Body of pancreas (tissue), 4 donors: ENCODE results near the gene SEPHS2. TPM values are rescaled to one million over a fixed set of nuclear protein-coding genes. Genes with fewer than 3 reads are reported as not detected.
"Not testable (repeated sequence)": the region's sequence is repeated elsewhere in the genome, so short reads cannot be mapped to it uniquely, and the experiment has no call there.

ENCODE experiments used
- ATAC-seq: fragments of 150-250 bp; one replicate; pipeline ENCODE4 v1.9.1; 2016
- DNase-seq, 4 donors: peaks; one replicate each; pipeline ENCODE4 v3.0.0-alpha.2; 2019
- H3K27ac ChIP-seq, 4 donors: fragments of 200-600 bp; sonication (generic); 1 replicate in 3 of 4; 2 replicates in 1 of 4; pipeline versions ENCODE4 v1.5.1 to v1.6.1; 2016 to 2019; ENCODE audit warnings: mild to moderate bottlenecking in 1 of 4, mixed read lengths in 1 of 4, moderate library complexity in 1 of 4
- H3K27me3 ChIP-seq, 2 donors: fragments of 200-600 bp; sonication (generic); one replicate each; pipeline ENCODE4 v1.6.0; 2016; ENCODE audit warnings: mild to moderate bottlenecking in 1 of 2
- H3K36me3 ChIP-seq, 2 donors: fragments of 200-600 bp; sonication (generic); replicated peaks in 1 of 2; 2 replicates each; pipeline ENCODE4 v1.5.1; 2016; ENCODE audit warnings: low read depth in 2 of 2; ENCODE audit not compliant: insufficient read depth in 1 of 2
- H3K4me1 ChIP-seq: fragments of 200-600 bp; sonication (generic); one replicate; pipeline ENCODE4 v1.6.0; 2016
- H3K4me3 ChIP-seq, 2 donors: fragments of 200-600 bp; sonication (generic); 1 replicate in 1 of 2; 2 replicates in 1 of 2; pipeline ENCODE4 v1.5.1; 2016 to 2019
- H3K9me3 ChIP-seq, 3 donors: fragments of 200-600 bp; sonication (generic); 1 replicate in 2 of 3; 2 replicates in 1 of 3; pipeline ENCODE4 v1.5.1; 2016
- POLR2A ChIP-seq, 3 donors: fragments of 450-650 bp; IDR thresholded peaks; one replicate each; pipeline ENCODE4 v1.6.1; 2016; ENCODE audit warnings: antibody characterized with exemption in 3 of 3, mild to moderate bottlenecking in 2 of 3
- WGBS, 2 donors: methylation state at CpG; one replicate each; pipeline ENCODE4 v1.1.5; 2017; 5-methylcytosine and 5-hydroxymethylcytosine counted together
- intact Hi-C: fragments of 100-400 bp; cut with DNase I; formaldehyde crosslinking; loops from one replicate; pipeline ENCODE4 v1.15.1; 2023
- total RNA-seq, 2 donors: library from RNA; depleted of rRNA; stranded (reverse); fragments of >200 nt; gene quantifications; one replicate each; pipeline ENCODE4 v1.1.0, GENCODE V29; 2016
- TF ChIP-seq, protein P1 (sequence below), 7 experiments: fragments of 450-650 bp in 4 of 7; fragments of 200-600 bp in 3 of 7; sonication (generic) in 3 of 7; IDR thresholded peaks; one replicate each; pipeline ENCODE4 v1.5.1; 2016 to 2019; ENCODE audit warnings: antibody characterized with exemption in 7 of 7

The SEPHS2 gene
- total RNA-seq, 2 donors from 2014 or later: 28.0 to 29.6 TPM

DNA sequence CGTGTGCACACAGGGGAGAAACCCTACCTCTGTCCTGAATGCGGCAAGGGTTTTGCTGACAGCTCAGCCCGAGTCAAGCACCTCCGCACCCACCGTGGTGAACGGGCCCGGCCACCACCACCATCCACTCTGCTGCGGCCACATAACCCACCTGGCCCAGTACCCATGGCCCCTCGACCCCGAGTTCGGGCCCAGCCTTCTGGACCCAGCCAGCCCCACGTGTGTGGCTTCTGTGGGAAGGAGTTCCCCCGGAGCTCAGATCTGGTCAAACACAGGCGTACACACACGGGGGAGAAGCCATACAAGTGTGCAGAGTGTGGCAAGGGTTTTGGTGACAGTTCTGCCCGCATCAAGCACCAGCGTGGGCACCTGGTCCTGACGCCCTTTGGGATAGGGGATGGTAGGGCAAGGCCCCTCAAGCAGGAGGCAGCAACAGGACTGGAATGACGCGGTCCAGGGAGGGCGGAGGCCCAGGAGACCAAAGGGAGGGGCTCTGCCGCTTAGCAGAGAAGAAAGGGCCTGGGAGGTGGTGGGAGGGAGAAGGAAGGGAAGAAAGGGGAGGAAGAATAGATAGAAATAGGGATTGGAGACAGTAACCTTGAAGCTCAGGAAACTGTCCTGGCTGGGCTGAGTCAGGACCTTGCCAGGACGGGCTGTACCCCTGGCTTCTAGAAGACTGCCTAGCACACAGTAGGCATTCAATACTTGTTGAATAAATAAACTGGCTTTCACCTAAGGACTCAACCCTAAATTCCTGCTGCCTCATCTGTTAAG lies 46.8 kb downstream of the SEPHS2 start:
- intact Hi-C loops: no loop called here
- no peak overlapping the region for H3K27ac ChIP-seq

DNA sequence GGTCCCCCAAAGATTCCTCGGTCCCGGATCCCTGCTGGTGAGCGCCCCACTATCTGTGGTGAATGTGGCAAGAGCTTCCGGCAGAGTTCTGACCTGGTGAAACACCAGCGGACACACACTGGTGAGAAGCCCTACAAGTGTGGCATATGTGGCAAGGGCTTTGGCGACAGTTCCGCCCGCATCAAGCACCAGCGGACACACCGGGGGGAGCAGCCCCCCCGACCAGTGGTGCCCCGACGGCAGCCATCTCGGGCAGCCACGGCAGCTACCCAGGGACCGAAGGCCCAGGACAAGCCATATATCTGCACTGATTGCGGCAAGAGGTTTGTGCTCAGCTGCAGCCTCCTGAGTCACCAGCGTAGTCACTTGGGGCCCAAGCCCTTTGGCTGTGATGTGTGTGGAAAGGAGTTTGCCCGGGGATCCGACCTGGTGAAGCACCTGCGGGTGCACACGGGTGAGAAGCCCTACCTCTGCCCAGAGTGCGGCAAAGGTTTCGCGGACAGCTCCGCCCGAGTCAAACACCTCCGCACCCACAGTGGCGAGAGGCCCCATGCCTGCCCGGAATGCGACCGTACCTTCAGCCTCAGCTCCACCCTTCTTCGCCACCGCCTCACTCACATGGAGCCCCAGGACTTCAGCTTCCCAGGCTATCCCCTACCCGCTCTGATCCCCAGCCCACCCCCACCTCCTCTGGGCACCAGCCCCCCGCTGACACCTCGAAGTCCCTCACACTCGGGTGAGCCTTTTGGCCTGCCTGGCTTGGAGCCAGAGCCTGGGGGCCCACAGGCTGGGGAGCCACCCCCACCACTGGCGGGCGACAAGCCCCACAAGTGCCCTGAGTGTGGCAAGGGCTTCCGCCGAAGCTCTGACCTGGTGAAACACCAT lies 47.7 kb downstream of the SEPHS2 start:
- intact Hi-C loops: no loop called here
- H3K4me3 ChIP-seq: no peak overlapping the region
- H3K4me1 ChIP-seq: peaks cover 49% of the 10 kb centered on the region
- H3K27ac ChIP-seq: no peak overlapping the region
- DNase-seq: no peak
- no peaks in the 10 kb centered on the region for H3K9me3 ChIP-seq
- 87 to 97% methylated on average over 6 to 36 of the region's 42 CpGs for WGBS, 2 donors
- H3K36me3 ChIP-seq: no peaks in the 10 kb centered on the region
- TF ChIP-seq, protein P1, sequence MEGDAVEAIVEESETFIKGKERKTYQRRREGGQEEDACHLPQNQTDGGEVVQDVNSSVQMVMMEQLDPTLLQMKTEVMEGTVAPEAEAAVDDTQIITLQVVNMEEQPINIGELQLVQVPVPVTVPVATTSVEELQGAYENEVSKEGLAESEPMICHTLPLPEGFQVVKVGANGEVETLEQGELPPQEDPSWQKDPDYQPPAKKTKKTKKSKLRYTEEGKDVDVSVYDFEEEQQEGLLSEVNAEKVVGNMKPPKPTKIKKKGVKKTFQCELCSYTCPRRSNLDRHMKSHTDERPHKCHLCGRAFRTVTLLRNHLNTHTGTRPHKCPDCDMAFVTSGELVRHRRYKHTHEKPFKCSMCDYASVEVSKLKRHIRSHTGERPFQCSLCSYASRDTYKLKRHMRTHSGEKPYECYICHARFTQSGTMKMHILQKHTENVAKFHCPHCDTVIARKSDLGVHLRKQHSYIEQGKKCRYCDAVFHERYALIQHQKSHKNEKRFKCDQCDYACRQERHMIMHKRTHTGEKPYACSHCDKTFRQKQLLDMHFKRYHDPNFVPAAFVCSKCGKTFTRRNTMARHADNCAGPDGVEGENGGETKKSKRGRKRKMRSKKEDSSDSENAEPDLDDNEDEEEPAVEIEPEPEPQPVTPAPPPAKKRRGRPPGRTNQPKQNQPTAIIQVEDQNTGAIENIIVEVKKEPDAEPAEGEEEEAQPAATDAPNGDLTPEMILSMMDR (IDR thresholded peaks at IDR 0.05): no peak
- no peak for TF ChIP-seq POLR2A (IDR thresholded peaks at IDR 0.05)
- no peaks in the 10 kb centered on the region for H3K27me3 ChIP-seq
- ATAC-seq: no peak

More for the DNA sequence above, 46.8 kb downstream of the SEPHS2 start:
- no peak for DNase-seq
- 79 to 85% methylated on average over 10 to 23 of the region's 23 CpGs for WGBS, 2 donors
- Histone ChIP-seq H3K9me3 (no peaks in the 10 kb centered on the region), H3K4me3 (no peak overlapping the region), H3K4me1 (peaks cover 49% of the 10 kb centered on the region), H3K27me3 (no peaks in the 10 kb centered on the region), H3K36me3 (no peaks in the 10 kb centered on the region)
- no peak for TF ChIP-seq POLR2A (IDR thresholded peaks at IDR 0.05)
- TF ChIP-seq, protein P1 (IDR thresholded peaks at IDR 0.05): no peak
- ATAC-seq: no peak

GRCh38 chr16:30397056-30397455 lies 48.6 kb downstream of the SEPHS2 start:
- DNase-seq (no peak), ATAC-seq (no peak)
- Histone ChIP-seq H3K27me3 (no peaks in the 10 kb centered on the region), H3K36me3 (no peaks in the 10 kb centered on the region), H3K4me1 (peaks cover 46% of the 10 kb centered on the region), H3K4me3 (no peak overlapping the region), H3K9me3 (no peaks in the 10 kb centered on the region), H3K27ac (no peak overlapping the region)
- TF ChIP-seq, protein P1 (IDR thresholded peaks at IDR 0.05): no peak
- TF ChIP-seq POLR2A (IDR thresholded peaks at IDR 0.05): no peak
- WGBS, 2 donors: 71 to 81% methylated on average over 4 of the region's 4 CpGs
- intact Hi-C loops: no loop called here

DNA sequence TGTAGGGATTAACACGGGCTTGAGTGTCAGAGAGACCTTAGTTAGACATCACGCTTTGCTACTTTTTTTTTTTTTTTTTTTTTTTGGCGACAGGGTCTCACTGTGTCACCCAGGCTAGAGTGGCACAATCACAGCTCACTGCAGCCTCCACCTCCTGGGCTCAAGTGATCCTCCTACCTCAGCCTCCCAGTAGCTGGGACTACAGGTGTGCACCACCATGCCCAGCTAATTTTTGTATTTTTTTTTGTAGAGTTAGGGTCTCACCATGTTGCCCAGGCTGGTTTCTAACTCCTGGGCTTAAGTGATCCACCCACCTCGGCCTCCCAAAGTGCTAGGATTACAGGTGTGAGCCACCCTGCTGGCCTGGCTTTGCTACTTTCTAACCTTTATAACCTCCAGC lies 49.0 kb downstream of the SEPHS2 start:
- WGBS, 2 donors: 68 to 71% methylated on average over 4 of the region's 4 CpGs
- intact Hi-C loops, H3K9me3 ChIP-seq, ATAC-seq, H3K4me3 ChIP-seq, H3K27me3 ChIP-seq, DNase-seq, H3K27ac ChIP-seq, H3K36me3 ChIP-seq: not testable (repeated sequence)
- peaks cover 42% of the 10 kb centered on the region for H3K4me1 ChIP-seq

DNA sequence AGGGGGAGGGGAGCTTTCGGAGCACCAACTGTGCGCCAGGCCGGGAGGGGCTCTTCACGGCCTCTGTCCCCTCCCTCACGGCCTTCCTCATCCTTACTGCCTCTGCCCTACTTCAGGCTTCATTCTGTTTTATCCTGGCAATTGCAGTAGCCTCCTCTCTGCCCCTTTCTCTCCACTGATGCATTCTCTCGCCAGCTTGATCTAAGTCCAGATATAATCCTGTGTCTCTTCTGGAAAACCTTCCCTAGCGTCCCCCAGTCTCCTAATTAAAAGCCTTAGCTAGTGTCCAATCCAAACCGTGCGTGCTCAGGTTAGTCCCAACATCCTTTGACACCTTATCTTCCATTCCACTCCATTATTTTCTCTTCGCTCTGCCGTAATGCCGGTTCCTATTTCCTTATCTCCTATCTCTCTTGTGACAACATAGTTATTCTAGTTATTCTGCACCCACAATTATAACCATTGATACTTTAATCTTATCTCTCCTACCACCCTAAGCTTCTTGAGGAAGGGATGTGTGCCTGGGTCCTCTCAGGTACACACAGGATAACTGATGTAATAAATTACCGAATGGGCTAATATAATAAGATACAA lies 49.6 kb downstream of the SEPHS2 start:
- ATAC-seq: no peak
- Histone ChIP-seq H3K9me3 (no peaks in the 10 kb centered on the region), H3K27ac (peak overlapping the region; percentile 48 to 84 (median 66)), H3K4me1 (peaks cover 37% of the 10 kb centered on the region), H3K36me3 (no peaks in the 10 kb centered on the region), H3K4me3 (peak overlapping the region; percentile 70 to 75), H3K27me3 (no peaks in the 10 kb centered on the region)
- intact Hi-C loops: no loop called here
- WGBS, 2 donors: 5 to 6% methylated on average over 11 to 13 of the region's 13 CpGs
- no peak for DNase-seq
- TF ChIP-seq, protein P1 (IDR thresholded peaks at IDR 0.05): no peak
- no peak for TF ChIP-seq POLR2A (IDR thresholded peaks at IDR 0.05)
